GF-D8 (cell line): ENCODE data around the gene CYP2F1.
"Not testable (repeated sequence)": the region's sequence is repeated elsewhere in the genome, so short reads cannot be mapped to it uniquely, and the experiment has no call there.

Experiments used
- DNase-seq: peaks from one replicate; lab custom pipeline; 2025; lab: John Stamatoyannopoulos, UW

The CYP2F1 gene, protein sequence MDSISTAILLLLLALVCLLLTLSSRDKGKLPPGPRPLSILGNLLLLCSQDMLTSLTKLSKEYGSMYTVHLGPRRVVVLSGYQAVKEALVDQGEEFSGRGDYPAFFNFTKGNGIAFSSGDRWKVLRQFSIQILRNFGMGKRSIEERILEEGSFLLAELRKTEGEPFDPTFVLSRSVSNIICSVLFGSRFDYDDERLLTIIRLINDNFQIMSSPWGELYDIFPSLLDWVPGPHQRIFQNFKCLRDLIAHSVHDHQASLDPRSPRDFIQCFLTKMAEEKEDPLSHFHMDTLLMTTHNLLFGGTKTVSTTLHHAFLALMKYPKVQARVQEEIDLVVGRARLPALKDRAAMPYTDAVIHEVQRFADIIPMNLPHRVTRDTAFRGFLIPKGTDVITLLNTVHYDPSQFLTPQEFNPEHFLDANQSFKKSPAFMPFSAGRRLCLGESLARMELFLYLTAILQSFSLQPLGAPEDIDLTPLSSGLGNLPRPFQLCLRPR

GRCh38 chr19:41114132-41114531, at the start of gene CYP2F1:
TSS of gene CYP2F1 (plus strand) at chr19:41114432. CDS start at chr19:41116189, 1,757 bp downstream.
- no peak for DNase-seq

DNA sequence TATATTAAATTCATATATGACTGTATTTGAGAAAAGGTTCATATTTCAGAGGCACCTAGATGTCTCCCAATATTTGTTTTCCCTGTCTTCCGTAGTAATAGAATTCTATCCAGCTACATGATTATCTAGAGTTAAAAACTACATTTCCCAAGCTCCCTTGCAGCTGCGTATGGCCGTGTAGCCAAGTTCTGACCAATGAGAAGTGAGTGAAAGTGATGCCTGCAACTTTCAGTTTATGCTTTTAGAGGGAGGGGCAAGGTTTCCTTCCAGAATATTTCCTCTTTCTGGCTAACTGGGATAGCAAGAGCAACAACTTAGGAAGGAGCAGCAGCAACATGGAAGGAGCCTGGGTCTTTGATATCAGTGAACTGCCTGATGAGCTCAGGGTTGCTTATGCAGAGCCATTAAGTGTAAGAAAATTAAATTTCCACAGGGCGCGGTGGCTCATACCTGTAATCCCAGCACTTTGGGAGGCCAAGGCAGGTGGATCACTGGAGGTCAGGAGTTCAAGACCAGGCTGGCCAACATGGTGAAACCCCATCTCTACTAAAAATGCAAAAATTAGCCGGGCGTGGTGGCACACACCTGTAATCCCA, 49.2 kb upstream of the CYP2F1 start:
- DNase-seq, result no peak

GRCh38 chr19:41076286-41076685, 37.9 kb upstream of the CYP2F1 start:
- DNase-seq, result no peak

GRCh38 chr19:41083516-41083915, 30.7 kb upstream of the CYP2F1 start:
- no peak for DNase-seq

DNA sequence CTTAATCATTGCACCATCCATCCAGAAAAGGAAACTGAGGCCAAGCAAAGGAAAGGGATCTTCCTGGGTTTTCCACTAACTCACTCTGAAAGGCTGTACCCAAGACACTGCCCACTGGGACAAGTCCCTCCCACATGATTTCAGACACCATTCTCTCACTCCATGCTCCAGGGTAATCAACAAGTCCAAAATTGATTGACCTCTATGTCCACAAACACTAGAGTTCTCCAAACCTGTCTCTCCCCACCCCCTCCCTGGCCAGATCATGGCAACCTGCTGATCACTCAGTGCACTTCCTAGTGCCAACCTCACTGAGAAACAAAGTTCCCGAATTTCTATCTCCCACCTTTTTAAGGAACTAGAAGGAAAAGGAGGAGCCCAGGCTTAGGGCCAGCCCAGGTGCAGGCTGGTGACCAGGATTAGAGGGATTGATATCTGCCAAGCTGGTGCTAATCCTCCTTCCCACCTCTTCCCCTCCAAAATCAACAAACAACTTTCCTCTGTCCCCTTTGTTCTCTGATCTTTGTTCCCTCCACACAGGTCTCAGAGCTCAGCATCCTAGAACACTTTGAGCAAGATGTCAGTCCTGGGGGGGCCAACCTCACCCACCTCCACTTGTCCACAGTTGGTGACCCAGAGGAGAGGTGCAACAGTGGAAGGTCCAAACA, 28.4 kb upstream of the CYP2F1 start:
- no peak for DNase-seq

GRCh38 chr19:41088151-41088550, 26.1 kb upstream of the CYP2F1 start, which contains the start of gene CYP2A13:
TSS of gene CYP2A13 (plus strand) at chr19:41088451. CDS start at chr19:41088472, 21 bp downstream.
- no peak for DNase-seq

GRCh38 chr19:41089959-41090358, 24.3 kb upstream of the CYP2F1 start:
- DNase-seq, result no peak

DNA sequence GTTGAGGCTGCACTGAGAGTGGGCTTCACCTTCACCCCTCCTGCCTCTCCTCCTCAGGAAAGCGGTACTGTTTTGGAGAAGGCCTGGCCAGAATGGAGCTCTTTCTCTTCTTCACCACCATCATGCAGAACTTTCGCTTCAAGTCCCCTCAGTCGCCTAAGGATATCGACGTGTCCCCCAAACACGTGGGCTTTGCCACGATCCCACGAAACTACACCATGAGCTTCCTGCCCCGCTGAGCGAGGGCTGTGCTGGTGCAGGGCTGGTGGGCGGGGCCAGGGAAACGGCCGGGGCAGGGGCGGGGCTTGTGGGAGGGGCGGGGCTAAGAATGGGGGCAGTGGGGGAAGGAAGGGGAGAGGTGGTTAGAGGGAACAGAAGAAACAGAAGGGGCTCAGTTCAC, 18.5 kb upstream of the CYP2F1 start:
- DNase-seq, result no peak

DNA sequence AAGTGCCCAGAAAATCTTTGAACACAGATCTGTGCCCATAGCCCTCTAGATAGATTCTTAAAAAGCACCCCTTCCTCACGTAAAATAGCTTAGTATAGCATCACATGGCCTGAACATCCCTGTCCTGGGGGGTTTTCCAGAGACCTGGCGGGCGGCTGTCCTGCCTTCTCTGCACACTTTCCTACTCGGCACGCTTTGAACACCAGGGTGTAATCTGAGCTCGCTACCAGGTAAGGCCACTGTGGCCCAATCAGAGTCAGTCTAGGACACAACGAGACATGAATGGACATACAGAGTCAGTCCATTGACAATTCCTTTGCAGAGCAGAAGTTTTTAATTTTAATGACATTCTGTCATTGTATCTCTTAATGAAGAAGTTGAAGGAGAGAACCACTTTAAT, 17.9 kb upstream of the CYP2F1 start:
- DNase-seq, result no peak

- no peak for DNase-seq
These were observed 16.9 kb upstream of the CYP2F1 start for GRCh38 chr19:41097302-41097701.

DNA sequence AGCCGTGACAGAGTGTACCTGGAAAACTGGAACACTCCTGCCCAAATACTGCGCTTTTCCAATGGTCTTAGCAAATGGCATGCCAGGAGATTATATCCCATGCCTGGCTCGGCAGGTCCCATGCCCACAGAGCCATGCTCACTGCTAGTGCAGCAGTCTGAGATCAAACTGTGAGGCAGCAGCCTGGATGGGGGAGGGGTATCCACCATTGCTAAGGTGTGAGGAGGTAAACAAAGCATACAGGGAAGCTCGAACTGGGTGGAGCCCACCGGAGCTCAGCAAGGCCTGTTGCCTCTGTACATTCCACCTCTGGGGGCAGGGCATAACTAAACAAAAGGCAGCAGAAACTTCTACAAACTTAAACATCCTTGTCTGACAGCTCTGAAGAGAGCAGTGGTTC, 15.5 kb upstream of the CYP2F1 start:
- no peak for DNase-seq

DNA sequence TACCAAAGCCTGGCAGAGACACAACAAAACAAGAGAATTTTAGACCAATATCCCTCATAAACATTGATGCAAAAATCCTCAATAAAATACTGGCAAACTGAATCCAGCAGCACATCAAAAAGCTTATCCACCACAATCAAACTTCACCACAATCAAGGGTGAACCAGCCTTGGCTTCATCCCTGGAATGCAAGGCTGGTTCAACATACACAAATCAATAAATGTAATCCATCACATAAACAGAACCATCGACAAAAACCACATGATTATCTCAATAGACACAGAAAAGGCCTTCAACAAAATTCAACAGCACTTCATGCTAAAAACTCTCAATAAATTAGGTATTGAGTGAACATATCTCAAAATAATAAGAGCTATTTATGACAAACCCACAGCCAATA, 12.0 kb upstream of the CYP2F1 start:
- DNase-seq, result not testable (repeated sequence)

DNA sequence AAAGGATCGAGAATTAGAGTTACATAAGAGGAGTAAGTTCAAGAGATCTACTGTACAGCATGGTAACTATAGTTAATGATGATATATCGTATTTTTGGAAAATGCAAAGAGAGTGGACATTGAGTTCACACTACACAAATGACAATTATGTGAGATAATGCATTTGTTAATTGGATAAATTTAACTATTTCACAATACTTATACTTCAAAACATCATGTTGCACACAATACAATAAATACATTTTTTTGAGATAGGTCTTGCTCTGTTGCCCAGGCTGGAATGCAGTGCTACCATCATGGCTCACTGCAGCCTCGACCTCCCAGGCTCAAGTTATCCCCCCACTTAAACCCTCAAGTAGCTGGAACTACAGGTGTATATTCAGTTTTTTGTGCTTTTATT, 8.1 kb upstream of the CYP2F1 start:
- DNase-seq, result no peak

- no peak for DNase-seq
These were observed 2.9 kb upstream of the CYP2F1 start for GRCh38 chr19:41111296-41111695.

GRCh38 chr19:41111750-41112295, 2.4 kb upstream of the CYP2F1 start:
- no peak for DNase-seq

DNA sequence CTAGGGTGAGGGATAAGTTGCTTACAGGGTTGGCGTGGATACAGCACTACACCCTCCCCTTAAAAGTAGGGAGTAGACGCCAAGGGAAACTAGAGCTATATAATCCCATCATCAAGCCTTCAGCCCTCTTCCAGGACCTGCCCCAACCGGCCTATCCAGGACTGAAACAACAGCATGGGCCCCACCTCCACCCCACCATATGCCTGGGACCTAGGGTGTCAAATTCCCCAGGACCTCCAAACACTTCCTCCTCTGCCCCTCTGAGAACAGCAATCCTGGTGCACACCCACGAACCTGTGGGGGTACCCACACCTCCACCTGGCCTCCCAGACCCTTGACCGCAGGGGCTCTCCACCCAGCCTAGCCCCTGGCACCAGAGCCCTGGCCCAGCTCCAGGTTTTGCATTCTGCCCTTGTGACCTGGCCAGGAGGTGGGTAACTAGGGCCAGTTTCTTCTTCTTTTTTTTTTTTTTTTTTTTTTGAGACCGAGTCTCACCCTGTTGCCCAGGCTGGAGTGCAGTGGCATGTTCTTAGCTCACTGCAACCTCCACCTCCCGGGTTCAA, 1.4 kb upstream of the CYP2F1 start:
- DNase-seq, result no peak

DNA sequence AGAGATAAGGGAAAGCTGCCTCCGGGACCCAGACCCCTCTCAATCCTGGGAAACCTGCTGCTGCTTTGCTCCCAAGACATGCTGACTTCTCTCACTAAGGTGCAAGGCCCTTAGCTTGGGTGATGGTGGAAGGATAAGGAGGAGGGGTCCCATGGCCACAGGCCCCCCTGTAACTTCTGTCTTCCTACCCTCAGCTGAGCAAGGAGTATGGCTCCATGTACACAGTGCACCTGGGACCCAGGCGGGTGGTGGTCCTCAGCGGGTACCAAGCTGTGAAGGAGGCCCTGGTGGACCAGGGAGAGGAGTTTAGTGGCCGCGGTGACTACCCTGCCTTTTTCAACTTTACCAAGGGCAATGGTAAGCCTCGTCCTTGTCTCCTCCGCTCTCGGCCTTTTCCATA, 2.0 kb downstream of the CYP2F1 start:
- no peak for DNase-seq

GRCh38 chr19:41120929-41121911, 7.0 kb downstream of the CYP2F1 start:
- not testable (repeated sequence) for DNase-seq

DNA sequence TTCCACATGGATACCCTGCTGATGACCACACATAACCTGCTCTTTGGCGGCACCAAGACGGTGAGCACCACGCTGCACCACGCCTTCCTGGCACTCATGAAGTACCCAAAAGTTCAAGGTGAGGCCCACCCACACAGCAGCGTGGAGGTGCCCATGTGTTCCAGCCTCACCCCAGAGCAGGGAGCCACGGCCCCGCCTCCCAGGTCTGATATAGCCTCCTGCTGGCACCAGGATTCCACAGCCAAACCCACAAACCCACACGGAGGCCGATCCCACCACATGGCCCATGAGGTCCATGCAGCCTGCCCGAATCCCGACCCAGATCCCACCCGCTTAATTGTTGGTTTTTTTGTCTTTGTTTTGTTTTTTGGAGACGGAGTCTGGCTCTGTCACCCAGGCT, 8.6 kb downstream of the CYP2F1 start:
- DNase-seq, result not testable (repeated sequence)

DNA sequence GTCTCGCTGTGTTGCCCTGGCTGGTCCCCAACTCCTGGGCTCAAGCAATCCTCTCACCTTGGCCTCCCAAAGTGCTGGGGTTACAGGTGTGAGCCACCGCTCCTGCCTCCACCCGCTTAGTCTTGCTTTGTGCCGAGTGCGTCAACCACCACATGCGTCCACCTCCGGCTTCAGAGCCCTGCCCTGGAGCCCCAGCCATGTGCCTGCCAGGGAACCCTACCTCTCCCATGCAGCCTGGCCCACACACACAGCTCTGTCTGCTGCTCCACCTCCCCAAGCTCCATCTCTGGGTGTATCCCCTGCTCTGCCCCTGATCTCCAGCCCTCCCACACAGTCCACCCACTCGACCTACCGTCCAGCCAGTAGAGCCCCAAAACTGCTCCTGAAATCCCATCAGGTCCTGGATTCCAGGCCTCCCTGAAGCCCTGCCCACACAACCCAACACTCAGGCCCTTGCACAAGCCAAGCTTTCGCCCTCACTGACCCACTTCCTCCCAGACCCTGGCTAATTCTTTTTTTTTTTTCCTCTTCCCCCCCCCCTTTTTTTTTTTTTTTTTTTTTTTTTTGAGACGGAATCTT, 9.6 kb downstream of the CYP2F1 start:
- DNase-seq, result no peak

- not testable (repeated sequence) for DNase-seq
These were observed 12.6 kb downstream of the CYP2F1 start for GRCh38 chr19:41126765-41127203.
